Common myeloid progenitor, CD34-positive (primary cell): ENCODE results near the gene CXCL16.

Source experiments
- CTCF ChIA-PET: fragments of 350-600 bp; sonication (Branson Sonifier 250); formaldehyde crosslinking; loops from one replicate; lab custom pipeline; 2021; ENCODE audit warnings: antibody characterized with exemption; lab: Charles Lee
- POLR2A ChIA-PET: fragments of 350-600 bp; sonication (Branson Sonifier 250); formaldehyde crosslinking; loops from one replicate; lab custom pipeline; 2021; ENCODE audit warnings: antibody characterized with exemption; lab: Charles Lee
- DNase-seq, 3 donors: peaks; one replicate each; pipeline versions ENCODE4 v3.0.0 to v3.0.0-alpha.2; 2013
- H3K27ac ChIP-seq, 2 experiments: 1 replicate in 1 of 2; 2 replicates in 1 of 2; pipeline ENCODE4 v1.7.0; 2013; ENCODE audit warnings: inconsistent platforms in 2 of 2, low read length in 2 of 2, mild to moderate bottlenecking in 2 of 2, low read depth in 1 of 2, moderate library complexity in 1 of 2; ENCODE audit not compliant: severe bottlenecking in 2 of 2, insufficient read depth in 1 of 2, poor library complexity in 1 of 2
- H3K27me3 ChIP-seq, 5 experiments: replicated peaks in 2 of 5; 1 replicate in 3 of 5; 2 replicates in 2 of 5; pipeline versions ENCODE4 v1.6.1 to v1.7.0; 2013; ENCODE audit warnings: low read length in 4 of 5, mild to moderate bottlenecking in 2 of 5, moderate library complexity in 2 of 5, inconsistent platforms in 1 of 5; ENCODE audit not compliant: insufficient read depth in 5 of 5, control insufficient read depth in 4 of 5
- H3K36me3 ChIP-seq, 4 experiments: 1 replicate in 2 of 4; 2 replicates in 2 of 4; pipeline versions ENCODE4 v1.6.1 to v1.7.0; 2013; ENCODE audit warnings: low read length in 3 of 4, control low read depth in 1 of 4, mild to moderate bottlenecking in 1 of 4; ENCODE audit not compliant: control insufficient read depth in 4 of 4, insufficient read depth in 4 of 4
- H3K4me1 ChIP-seq, 4 experiments: 1 replicate in 3 of 4; 2 replicates in 1 of 4; pipeline versions ENCODE4 v1.6.1 to v1.7.1; 2013; ENCODE audit warnings: low read length in 3 of 4, mild to moderate bottlenecking in 3 of 4, control low read depth in 1 of 4, inconsistent platforms in 1 of 4, moderate library complexity in 1 of 4; ENCODE audit not compliant: control insufficient read depth in 4 of 4, insufficient read depth in 4 of 4; ENCODE audit errors: control extremely low read depth in 1 of 4
- H3K4me3 ChIP-seq, 7 experiments: 1 replicate in 4 of 7; 2 replicates in 3 of 7; pipeline versions ENCODE4 v1.5.1 to v1.7.0; 2013; ENCODE audit warnings: mild to moderate bottlenecking in 7 of 7, low read length in 6 of 7, moderate library complexity in 6 of 7, inconsistent platforms in 2 of 7, low read depth in 2 of 7, control low read depth in 1 of 7; ENCODE audit not compliant: insufficient read depth in 4 of 7, control insufficient read depth in 1 of 7; ENCODE audit errors: extremely low read depth in 1 of 7
- H3K9me3 ChIP-seq, 5 experiments: 1 replicate in 4 of 5; 2 replicates in 1 of 5; pipeline versions ENCODE4 v1.6.1 to v1.7.1; 2013; ENCODE audit warnings: low read length in 4 of 5, mild to moderate bottlenecking in 2 of 5, inconsistent platforms in 1 of 5, low read depth in 1 of 5, moderate library complexity in 1 of 5; ENCODE audit not compliant: control insufficient read depth in 4 of 5, insufficient read depth in 2 of 5; ENCODE audit errors: control extremely low read depth in 1 of 5
- WGBS: methylation state at CpG from one replicate; pipeline ENCODE4 v1.1.5; 2013; ENCODE audit not compliant: insufficient coverage; 5-methylcytosine and 5-hydroxymethylcytosine counted together

The CXCL16 gene

DNA sequence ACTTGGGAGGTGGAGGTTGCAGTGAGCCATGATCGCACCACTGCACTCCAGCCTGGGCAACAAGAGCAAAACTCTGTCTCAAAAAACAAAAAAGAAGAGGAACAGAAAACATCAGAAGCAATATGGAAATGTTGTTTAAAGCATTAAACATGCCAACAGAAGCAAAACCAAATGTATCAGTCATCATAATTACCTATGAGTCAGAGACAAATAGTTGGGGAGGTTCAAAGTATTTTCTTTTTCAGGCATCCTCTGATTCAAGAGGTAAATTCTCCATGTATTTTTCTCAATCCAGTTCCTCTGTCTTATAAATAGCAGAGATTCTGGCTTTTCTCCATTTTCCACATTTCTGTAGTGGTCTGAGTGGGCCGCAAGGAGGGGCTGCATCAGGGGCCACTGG lies 29.9 kb upstream of the CXCL16 start:
- Histone ChIP-seq H3K36me3 (no peaks in the 10 kb centered on the region), H3K4me3 (no peak overlapping the region), H3K27ac (no peak overlapping the region), H3K4me1 (peaks cover 0 to 7% (median 6%) of the 10 kb centered on the region in 4 experiments), H3K9me3 (no peaks in the 10 kb centered on the region), H3K27me3 (peaks cover 0 to 7% (median 5%) of the 10 kb centered on the region in 5 experiments)
- ChIA-PET CTCF (interaction anchor here (1.6 kb wide), 1 partner anchor 20 kb away, joined by 5 read pairs; no protein-coding TSS in a partner anchor), POLR2A (no interaction called here)
- 100% methylated on average over 1 of the region's 2 CpGs for WGBS
- DNase-seq: no peak

DNA sequence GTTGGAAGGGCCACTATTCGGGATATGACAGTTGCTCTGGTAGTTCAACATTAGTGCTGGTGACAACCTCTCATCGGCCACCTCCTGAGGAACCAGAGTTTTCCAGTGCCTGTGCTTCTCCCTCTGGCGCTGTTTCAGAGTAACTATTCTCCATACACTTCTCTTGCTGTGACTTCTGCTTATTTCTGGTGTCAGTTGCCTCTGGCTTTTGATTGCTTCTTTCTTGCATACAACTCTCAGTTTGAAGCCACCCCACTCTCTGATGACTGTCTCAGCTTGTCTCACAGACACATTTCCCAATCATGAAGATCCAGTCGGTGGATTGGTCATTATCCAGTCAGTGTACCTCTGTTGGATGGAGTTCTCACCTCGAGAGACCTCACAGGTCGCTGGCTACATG lies 28.6 kb upstream of the CXCL16 start:
- POLR2A ChIA-PET: no interaction called here

DNA sequence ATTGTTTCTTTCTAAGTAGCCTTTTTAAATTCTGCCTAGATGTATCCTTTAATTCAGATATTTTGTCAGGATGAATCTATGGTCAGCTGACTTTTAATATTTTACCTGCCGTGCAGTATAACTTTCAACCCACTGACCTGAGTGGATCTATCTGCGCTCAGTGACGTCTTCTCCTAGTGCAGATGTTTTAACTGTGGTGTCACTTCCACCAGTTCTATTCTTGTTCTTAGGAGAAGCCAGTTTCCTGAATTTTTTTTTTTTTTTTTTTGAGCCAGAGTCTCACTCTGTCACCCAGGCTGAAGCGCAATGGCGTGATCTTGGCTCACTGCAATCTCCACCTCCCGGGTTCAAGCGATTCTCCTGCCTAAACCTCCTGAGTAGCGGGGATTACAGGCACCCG lies 27.0 kb upstream of the CXCL16 start:
- H3K4me1 ChIP-seq: peaks cover 0 to 12% (median 8%) of the 10 kb centered on the region in 4 experiments
- CTCF ChIA-PET: no interaction called here
- H3K9me3 ChIP-seq: no peaks in the 10 kb centered on the region
- POLR2A ChIA-PET: no interaction called here
- no peaks in the 10 kb centered on the region for H3K36me3 ChIP-seq
- no peak overlapping the region for H3K4me3 ChIP-seq
- no peak overlapping the region for H3K27ac ChIP-seq
- H3K27me3 ChIP-seq: peaks cover 0 to 2% (median 0%) of the 10 kb centered on the region in 5 experiments
- DNase-seq: no peak
- WGBS: 100% methylated on average over 2 of the region's 9 CpGs

More for the DNA sequence above, 28.6 kb upstream of the CXCL16 start:
- Histone ChIP-seq H3K9me3 (no peaks in the 10 kb centered on the region), H3K4me1 (peaks cover 0 to 12% (median 8%) of the 10 kb centered on the region in 4 experiments), H3K36me3 (no peaks in the 10 kb centered on the region), H3K27me3 (peaks cover 0 to 5% (median 2%) of the 10 kb centered on the region in 5 experiments), H3K27ac (no peak overlapping the region), H3K4me3 (no peak overlapping the region)
- WGBS: 97% methylated on average over 4 of the region's 6 CpGs
- CTCF ChIA-PET: interaction anchor here (0.6 to 0.8 kb wide), 2 partner anchors 15 to 41 kb away, joined by 3 read pairs; no protein-coding TSS in a partner anchor
- DNase-seq: no peak

DNA sequence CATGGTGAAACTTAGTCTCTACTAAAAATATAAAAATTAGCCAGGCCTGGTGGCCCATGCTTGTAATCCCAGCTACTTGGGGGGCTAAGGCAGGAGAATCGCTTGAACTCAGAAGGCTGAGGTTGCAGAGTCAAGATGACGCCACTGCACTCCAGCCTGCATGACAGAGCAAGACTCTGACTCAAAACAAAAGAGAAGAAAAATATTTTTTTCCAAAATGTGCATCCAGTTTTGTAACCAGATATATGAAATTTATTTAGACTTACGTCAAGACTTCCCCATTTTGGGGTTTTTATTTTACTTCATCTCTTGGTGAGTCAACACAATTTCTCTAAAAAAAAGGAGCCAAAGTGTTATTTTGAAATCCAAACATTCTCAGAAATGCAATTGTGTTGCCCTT lies 26.5 kb upstream of the CXCL16 start:
- 77% methylated on average over 2 of the region's 3 CpGs for WGBS
- Histone ChIP-seq H3K4me3 (no peak overlapping the region), H3K27me3 (peaks cover 0 to 2% (median 0%) of the 10 kb centered on the region in 5 experiments), H3K36me3 (no peaks in the 10 kb centered on the region), H3K4me1 (peaks cover 0 to 12% (median 8%) of the 10 kb centered on the region in 4 experiments), H3K9me3 (no peaks in the 10 kb centered on the region), H3K27ac (no peak overlapping the region)
- ChIA-PET POLR2A (no interaction called here), CTCF (no interaction called here)
- DNase-seq: peak; percentile 35 to 78 (median 78)

DNA sequence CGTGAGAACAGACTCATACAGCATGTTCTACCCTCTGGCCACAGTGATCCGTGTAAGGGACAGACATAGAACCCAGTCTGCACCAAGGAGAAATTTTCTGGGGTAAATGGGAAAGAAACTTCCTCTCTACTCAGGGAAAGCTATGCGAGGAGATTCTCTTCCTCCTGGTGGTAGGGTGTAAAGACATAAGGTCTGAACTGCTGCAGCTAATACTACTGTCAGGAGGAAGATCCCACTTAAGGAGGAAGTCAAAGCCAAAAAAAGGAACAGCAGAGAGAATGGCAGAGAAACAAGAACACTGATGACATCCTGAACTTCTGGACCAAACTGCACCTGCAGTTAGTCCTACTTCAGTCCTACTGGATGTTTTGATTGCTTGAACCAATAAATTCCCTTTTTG lies 24.9 kb upstream of the CXCL16 start:
- H3K36me3 ChIP-seq: no peaks in the 10 kb centered on the region
- H3K4me1 ChIP-seq: peaks cover 0 to 12% (median 8%) of the 10 kb centered on the region in 4 experiments
- H3K27ac ChIP-seq: no peak overlapping the region
- ChIA-PET POLR2A (no interaction called here), CTCF (interaction anchor here (0.6 to 1.5 kb wide), 5 partner anchors 8 to 168 kb away, joined by 3 to 4 read pairs (median 3); no protein-coding TSS in a partner anchor)
- peak in 2 of 3 donors; percentile 40 to 44 for DNase-seq
- H3K27me3 ChIP-seq: peaks cover 0 to 2% (median 0%) of the 10 kb centered on the region in 5 experiments
- no peaks in the 10 kb centered on the region for H3K9me3 ChIP-seq
- H3K4me3 ChIP-seq: no peak overlapping the region
- WGBS: no CpG with 5 or more reads among the region's 3 CpGs

DNA sequence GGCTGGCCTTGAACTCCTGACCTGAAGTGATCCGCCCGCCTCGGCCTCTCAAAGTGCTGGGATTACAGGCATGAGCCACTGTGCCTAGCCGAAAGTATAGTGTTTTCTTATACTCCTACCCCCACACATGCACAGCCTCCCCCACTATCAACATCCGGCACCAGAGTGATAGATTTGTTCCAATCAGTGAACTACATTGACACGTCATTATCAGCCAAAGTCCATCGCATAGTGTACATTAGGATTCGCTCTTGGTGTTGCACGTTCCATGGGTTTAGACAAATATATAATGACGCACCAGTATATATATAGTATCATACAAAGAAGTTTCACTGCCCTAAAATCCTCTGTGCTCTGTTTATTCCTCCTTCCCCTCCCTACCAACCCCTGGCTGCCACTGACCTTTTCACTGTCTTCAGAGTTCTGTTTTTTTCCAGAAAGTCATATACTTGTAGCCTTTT lies 20.1 kb upstream of the CXCL16 start:
- H3K9me3 ChIP-seq: no peaks in the 10 kb centered on the region
- no peaks in the 10 kb centered on the region for H3K36me3 ChIP-seq
- H3K4me3 ChIP-seq: no peak overlapping the region
- H3K4me1 ChIP-seq: peaks cover 0 to 7% (median 4%) of the 10 kb centered on the region in 4 experiments
- no peak for DNase-seq
- ChIA-PET CTCF (no interaction called here), POLR2A (no interaction called here)
- H3K27ac ChIP-seq: no peak overlapping the region
- WGBS: 92% methylated on average over 5 of the region's 10 CpGs
- H3K27me3 ChIP-seq: peaks cover 0 to 9% (median 0%) of the 10 kb centered on the region in 5 experiments

DNA sequence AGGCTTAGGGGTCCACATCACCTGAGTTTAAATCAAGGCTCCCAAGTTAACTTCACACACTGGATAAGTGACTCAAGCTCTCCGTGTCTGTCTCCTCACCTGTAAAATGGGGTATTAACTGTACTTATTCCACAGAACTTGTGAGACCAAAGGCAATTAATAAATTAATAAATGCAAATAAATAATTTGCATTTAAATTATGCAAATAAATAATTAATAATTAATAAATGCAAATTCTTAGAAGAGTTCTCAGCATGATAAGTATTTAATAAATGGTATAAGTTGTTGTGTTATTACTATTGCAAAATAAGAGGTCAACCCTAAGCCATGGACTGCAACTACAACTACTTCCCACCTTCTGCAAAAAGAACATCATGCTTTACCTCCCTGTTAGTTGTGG lies 13.7 kb upstream of the CXCL16 start:
- Histone ChIP-seq H3K27me3 (peaks cover 0 to 12% (median 6%) of the 10 kb centered on the region in 5 experiments), H3K27ac (no peak overlapping the region), H3K4me1 (peaks cover 4 to 7% (median 5%) of the 10 kb centered on the region in 4 experiments), H3K9me3 (no peaks in the 10 kb centered on the region), H3K36me3 (no peaks in the 10 kb centered on the region), H3K4me3 (no peak overlapping the region)
- ChIA-PET POLR2A (no interaction called here), CTCF (no interaction called here)
- no peak for DNase-seq
- WGBS: no CpG with 5 or more reads among the region's 1 CpG
